ENCODE data around the gene LAMA5. TPM values are rescaled to one million over a fixed set of nuclear protein-coding genes. Genes with fewer than 3 reads are reported as not detected.

The LAMA5 gene
- total RNA-seq, 2 experiments from 2014 or later, result 0.16 to 0.78 TPM

GRCh38 chr20:62276439-62276838 is 90.7 kb downstream of the LAMA5 start:
- Histone ChIP-seq H3K4me1 (ENCODE audit: insufficient read depth, low read length) (no peaks in the 10 kb centered on the region), H3K36me3 (ENCODE audit: insufficient read depth, low read length) (peaks cover 70% of the 10 kb centered on the region), H3K27me3 (ENCODE audit: control insufficient read depth in 1 of 2, insufficient read depth in 2 of 2, low read length in 2 of 2) (no peaks in the 10 kb centered on the region), H3K27ac (ENCODE audit: low read depth in 1 of 2, low read length in 2 of 2) (no peak overlapping the region), H3K9me3 (ENCODE audit: control insufficient read depth in 1 of 2, insufficient read depth in 1 of 2, low read length in 2 of 2) (no peaks in the 10 kb centered on the region), H3K4me3 (ENCODE audit: low read length) (no peak overlapping the region)
- POLR2A ChIA-PET, result no interaction called here
- CTCF ChIA-PET, result no interaction called here
- Mint-ChIP-seq H3K27me3 (no peaks in the 10 kb centered on the region), H3K27ac (no peak overlapping the region), H3K36me3 (ENCODE audit: low read depth) (peaks cover 81% of the 10 kb centered on the region), H3K4me1 (ENCODE audit: low read depth) (no peaks in the 10 kb centered on the region), H3K9me3 (no peaks in the 10 kb centered on the region), H3K4me3 (no peak overlapping the region)
- DNase-seq (no peak), ATAC-seq (ENCODE audit: poor library complexity) (no peak)
- TF ChIP-seq CTCF (IDR thresholded peaks at IDR 0.05), result no peak
- intact Hi-C loops (cut with DNase I, micrococcal nuclease), result no loop called here

- Histone ChIP-seq H3K9me3 (ENCODE audit: control insufficient read depth in 1 of 2, insufficient read depth in 1 of 2, low read length in 2 of 2) (no peaks in the 10 kb centered on the region), H3K36me3 (ENCODE audit: insufficient read depth, low read length) (peaks cover 59% of the 10 kb centered on the region), H3K4me1 (ENCODE audit: insufficient read depth, low read length) (no peaks in the 10 kb centered on the region), H3K27me3 (ENCODE audit: control insufficient read depth in 1 of 2, insufficient read depth in 2 of 2, low read length in 2 of 2) (no peaks in the 10 kb centered on the region), H3K27ac (ENCODE audit: low read depth in 1 of 2, low read length in 2 of 2) (no peak overlapping the region), H3K4me3 (ENCODE audit: low read length) (no peak overlapping the region)
- Mint-ChIP-seq H3K27ac (no peak overlapping the region), H3K4me3 (no peak overlapping the region), H3K27me3 (no peaks in the 10 kb centered on the region), H3K4me1 (ENCODE audit: low read depth) (no peaks in the 10 kb centered on the region), H3K9me3 (no peaks in the 10 kb centered on the region), H3K36me3 (ENCODE audit: low read depth) (peaks cover 69% of the 10 kb centered on the region)
- DNase-seq (no peak), ATAC-seq (ENCODE audit: poor library complexity) (no peak)
- intact Hi-C loops (cut with DNase I, micrococcal nuclease), result no loop called here
- POLR2A ChIA-PET, result no interaction called here
- CTCF ChIA-PET, result no interaction called here
- TF ChIP-seq CTCF (IDR thresholded peaks at IDR 0.05), result no peak
Observed at GRCh38 chr20:62275219-62275618, 91.9 kb downstream of the LAMA5 start.

GRCh38 chr20:62274332-62274950 is 92.7 kb downstream of the LAMA5 start:
- DNase-seq (no peak), ATAC-seq (ENCODE audit: poor library complexity) (no peak)
- Mint-ChIP-seq H3K36me3 (ENCODE audit: low read depth) (peaks cover 69% of the 10 kb centered on the region), H3K4me1 (ENCODE audit: low read depth) (no peaks in the 10 kb centered on the region), H3K4me3 (no peak overlapping the region), H3K27ac (no peak overlapping the region), H3K27me3 (no peaks in the 10 kb centered on the region), H3K9me3 (no peaks in the 10 kb centered on the region)
- Histone ChIP-seq H3K4me3 (ENCODE audit: low read length) (no peak overlapping the region), H3K4me1 (ENCODE audit: insufficient read depth, low read length) (no peaks in the 10 kb centered on the region), H3K9me3 (ENCODE audit: control insufficient read depth in 1 of 2, insufficient read depth in 1 of 2, low read length in 2 of 2) (no peaks in the 10 kb centered on the region), H3K36me3 (ENCODE audit: insufficient read depth, low read length) (peaks cover 52% of the 10 kb centered on the region), H3K27ac (ENCODE audit: low read depth in 1 of 2, low read length in 2 of 2) (no peak overlapping the region), H3K27me3 (ENCODE audit: control insufficient read depth in 1 of 2, insufficient read depth in 2 of 2, low read length in 2 of 2) (no peaks in the 10 kb centered on the region)
- intact Hi-C loops (cut with DNase I, micrococcal nuclease), result no loop called here
- no peak for TF ChIP-seq CTCF (IDR thresholded peaks at IDR 0.05)
- CTCF ChIA-PET, result no interaction called here
- POLR2A ChIA-PET, result no interaction called here
